H9 (cell line): Measurements from ENCODE around the gene BPIFB2. TPM values are rescaled to one million over a fixed set of nuclear protein-coding genes. Genes with fewer than 3 reads are reported as not detected.
A peak's percentile ranks its signal among the peaks of the same experiment; 100 is the strongest.

ENCODE experiments used
- DNase-seq: peaks from one replicate; pipeline ENCODE4 v3.0.0-alpha.2; 2017
- H2AFZ ChIP-seq: one replicate; pipeline ENCODE4 v1.6.1; 2013; ENCODE audit warnings: mild to moderate bottlenecking, low read length, control low read depth, moderate library complexity
- H2AK5ac ChIP-seq: 2 replicates; pipeline ENCODE4 v1.6.1; 2013; ENCODE audit warnings: low read length, control low read depth, mixed read lengths; ENCODE audit not compliant: insufficient read length
- H2BK120ac ChIP-seq: one replicate; pipeline ENCODE4 v1.6.1; 2013; ENCODE audit warnings: low read depth, mild to moderate bottlenecking, low read length, control low read depth, inconsistent platforms; ENCODE audit not compliant: poor library complexity, severe bottlenecking
- H2BK12ac ChIP-seq: 2 replicates; pipeline ENCODE4 v1.6.1; 2013; ENCODE audit warnings: low read length, control low read depth, mixed read lengths, low read depth; ENCODE audit not compliant: insufficient read length
- H2BK15ac ChIP-seq: 2 replicates; pipeline ENCODE4 v1.6.1; 2013; ENCODE audit warnings: low read depth, low read length, control low read depth
- H2BK20ac ChIP-seq: one replicate; pipeline ENCODE4 v1.6.1; 2013; ENCODE audit warnings: low read depth, mild to moderate bottlenecking, low read length, control low read depth, inconsistent platforms; ENCODE audit not compliant: poor library complexity, severe bottlenecking
- H2BK5ac ChIP-seq: 2 replicates; pipeline ENCODE4 v1.6.1; 2013; ENCODE audit warnings: low read length, control low read depth, mixed read lengths; ENCODE audit not compliant: insufficient read length
- H3K14ac ChIP-seq: 2 replicates; pipeline ENCODE4 v1.6.1; 2013; ENCODE audit warnings: low read length, control low read depth; ENCODE audit not compliant: insufficient read depth
- H3K18ac ChIP-seq: 2 replicates; pipeline ENCODE4 v1.6.1; 2013; ENCODE audit warnings: low read depth, mild to moderate bottlenecking, mixed read lengths, low read length, control low read depth; ENCODE audit not compliant: insufficient read length
- H3K23ac ChIP-seq: 2 replicates; pipeline ENCODE4 v1.6.1; 2013; ENCODE audit warnings: low read length, control low read depth, mixed read lengths, low read depth; ENCODE audit not compliant: insufficient read length
- H3K23me2 ChIP-seq: 2 replicates; pipeline ENCODE4 v1.6.1; 2013; ENCODE audit warnings: low read depth, mild to moderate bottlenecking, mixed read lengths, low read length, control low read depth; ENCODE audit not compliant: insufficient read length, poor library complexity, severe bottlenecking
- H3K27ac ChIP-seq: 2 replicates; pipeline ENCODE4 v1.5.1; 2013; ENCODE audit warnings: low read length, control low read depth, mixed read lengths, low read depth; ENCODE audit not compliant: insufficient read length
- H3K27me3 ChIP-seq: 2 replicates; pipeline ENCODE4 v1.6.1; 2013; ENCODE audit warnings: low read length, control low read depth, inconsistent platforms; ENCODE audit not compliant: insufficient read depth
- H3K4ac ChIP-seq: 2 replicates; pipeline ENCODE4 v1.6.1; 2013; ENCODE audit warnings: low read depth, mild to moderate bottlenecking, control low read depth, inconsistent platforms, low read length, moderate library complexity
- H3K4me1 ChIP-seq: 2 replicates; pipeline ENCODE4 v1.6.1; 2013; ENCODE audit warnings: low read length, control low read depth, inconsistent platforms; ENCODE audit not compliant: insufficient read depth
- H3K4me2 ChIP-seq: 2 replicates; pipeline ENCODE4 v1.6.1; 2013; ENCODE audit warnings: low read length, control low read depth, mixed read lengths; ENCODE audit not compliant: insufficient read length, insufficient read depth
- H3K56ac ChIP-seq: 2 replicates; pipeline ENCODE4 v1.6.1; 2013; ENCODE audit warnings: low read depth, mild to moderate bottlenecking, mixed read lengths, low read length, control low read depth; ENCODE audit not compliant: insufficient read length
- H3K79me1 ChIP-seq: 2 replicates; pipeline ENCODE4 v1.6.1; 2013; ENCODE audit warnings: low read depth, mild to moderate bottlenecking, moderate library complexity, low read length, control low read depth, inconsistent platforms; ENCODE audit not compliant: insufficient read depth, poor library complexity, severe bottlenecking
- H3K79me2 ChIP-seq: 2 replicates; pipeline ENCODE4 v1.6.1; 2013; ENCODE audit warnings: low read length, control low read depth, inconsistent platforms; ENCODE audit not compliant: insufficient read depth
- H3K9ac ChIP-seq: 2 replicates; pipeline ENCODE4 v1.6.1; 2013; ENCODE audit warnings: low read length, control low read depth, mixed read lengths; ENCODE audit not compliant: insufficient read length; ENCODE audit errors: extremely low read depth
- H3K9me3 ChIP-seq: one replicate; pipeline ENCODE4 v1.6.1; 2013; ENCODE audit warnings: low read depth, low read length, inconsistent platforms; ENCODE audit not compliant: control insufficient read depth
- H3T11ph ChIP-seq: one replicate; pipeline ENCODE4 v1.6.1; 2013; ENCODE audit warnings: mild to moderate bottlenecking, low read length, control low read depth, inconsistent platforms
- H4K20me1 ChIP-seq: one replicate; pipeline ENCODE4 v1.6.1; 2013; ENCODE audit not compliant: control insufficient read depth, insufficient read length, insufficient read depth
- H4K5ac ChIP-seq: 2 replicates; pipeline ENCODE4 v1.6.1; 2013; ENCODE audit warnings: low read depth, mild to moderate bottlenecking, mixed read lengths, low read length, control low read depth; ENCODE audit not compliant: insufficient read length
- H4K8ac ChIP-seq: replicated peaks from 2 replicates; pipeline ENCODE4 v1.6.1; 2013; ENCODE audit warnings: low read length, control low read depth, mixed read lengths, low read depth; ENCODE audit not compliant: insufficient read length
- H4K91ac ChIP-seq: 2 replicates; pipeline ENCODE4 v1.6.1; 2013; ENCODE audit warnings: low read depth, mild to moderate bottlenecking, moderate library complexity, mixed read lengths, low read length, control low read depth; ENCODE audit not compliant: insufficient read length
- H3K27ac Mint-ChIP-seq, 3 experiments: 2 replicates in 2 of 3; 3 replicates in 1 of 3; pipeline ENCODE4 v1.8.0; 2020 to 2021; ENCODE audit warnings: mixed read lengths in 3 of 3, mild to moderate bottlenecking in 1 of 3, moderate library complexity in 1 of 3
- H3K27me3 Mint-ChIP-seq: 2 replicates; pipeline ENCODE4 v1.8.0; 2021; ENCODE audit warnings: low read depth, mild to moderate bottlenecking, moderate library complexity, mixed read lengths
- H3K36me3 Mint-ChIP-seq, 3 experiments: 2 replicates in 2 of 3; 3 replicates in 1 of 3; pipeline ENCODE4 v1.8.0; 2020 to 2021; ENCODE audit warnings: low read depth in 3 of 3, mixed read lengths in 3 of 3; ENCODE audit not compliant: insufficient read depth in 1 of 3
- H3K4me1 Mint-ChIP-seq, 2 experiments: 2 replicates each; pipeline ENCODE4 v1.8.0; 2020; ENCODE audit warnings: mixed read lengths in 2 of 2
- H3K4me3 Mint-ChIP-seq, 2 experiments: 2 replicates in 1 of 2; 3 replicates in 1 of 2; pipeline ENCODE4 v1.8.0; 2020 to 2021; ENCODE audit warnings: mild to moderate bottlenecking in 2 of 2, mixed read lengths in 2 of 2, moderate library complexity in 1 of 2
- H3K9me3 Mint-ChIP-seq, 2 experiments: 2 replicates in 1 of 2; 3 replicates in 1 of 2; pipeline ENCODE4 v1.8.0; 2020; ENCODE audit warnings: mild to moderate bottlenecking in 2 of 2, mixed read lengths in 2 of 2, moderate library complexity in 1 of 2
- CTCF ChIP-seq: fragments of 200-600 bp; sonication (generic); conservative IDR thresholded peaks from 3 replicates; pipeline ENCODE4 v1.8.0; 2021; ENCODE audit warnings: antibody characterized with exemption, mild to moderate bottlenecking
- WGBS: extraction: QIAGEN DNeasy Blood & Tissue Kit; methylation state at CpG from one replicate; pipeline ENCODE4 v1.1.7; 2013; ENCODE audit warnings: missing lambda C conversion rate, low lambda C conversion rate, mixed read lengths; ENCODE audit not compliant: insufficient read length; ENCODE audit errors: extremely low coverage; 5-methylcytosine and 5-hydroxymethylcytosine counted together
- total RNA-seq: library from RNA; stranded (reverse); gene quantifications from 2 replicates; pipeline ENCODE4 v1.2.1, GENCODE V29; 2021

The BPIFB2 gene
- total RNA-seq, 1 experiment from 2014 or later: not detected

- Mint-ChIP-seq H3K4me3 (no peak overlapping the region), H3K36me3 (no peaks in the 10 kb centered on the region), H3K9me3 (no peaks in the 10 kb centered on the region), H3K27me3 (peaks cover 4% of the 10 kb centered on the region), H3K4me1 (peaks cover 5 to 6% of the 10 kb centered on the region in 2 experiments; a peak in 1 of 4 replicates), H3K27ac (peak overlapping the region in 2 of 3 experiments; percentile 30 to 62; a peak in 1 of 7 replicates)
- H3K9ac ChIP-seq: no peak overlapping the region
- no peak overlapping the region for H2BK12ac ChIP-seq
- H3K79me1 ChIP-seq: no peaks in the 10 kb centered on the region
- H2BK5ac ChIP-seq: no peak overlapping the region
- H3K18ac ChIP-seq: no peak overlapping the region
- no peak overlapping the region for H2BK120ac ChIP-seq
- no peak overlapping the region for H3K4ac ChIP-seq
- H3K14ac ChIP-seq: no peak overlapping the region
- H4K91ac ChIP-seq: no peak overlapping the region
- no peak for DNase-seq
- H3K23ac ChIP-seq: no peak overlapping the region
- H3K56ac ChIP-seq: no peak overlapping the region
- H2BK20ac ChIP-seq: no peak overlapping the region
- no peak overlapping the region for H4K5ac ChIP-seq
- no peak overlapping the region for H3K27ac ChIP-seq
- no peaks in the 10 kb centered on the region for H3K79me2 ChIP-seq
- no peak overlapping the region for H2AFZ ChIP-seq
- no peaks in the 10 kb centered on the region for H4K20me1 ChIP-seq
- no peak overlapping the region for H4K8ac ChIP-seq
- no peak overlapping the region for H2AK5ac ChIP-seq
- no peak overlapping the region for H3K4me2 ChIP-seq
- no peak overlapping the region for H3T11ph ChIP-seq
- H2BK15ac ChIP-seq: no peak overlapping the region
- no peaks in the 10 kb centered on the region for H3K27me3 ChIP-seq
- no peaks in the 10 kb centered on the region for H3K9me3 ChIP-seq
- no peaks in the 10 kb centered on the region for H3K23me2 ChIP-seq
- H3K4me1 ChIP-seq: no peaks in the 10 kb centered on the region
- no CpG with 5 or more reads among the region's 16 CpGs for WGBS
- TF ChIP-seq CTCF: no peak
These were observed 19.5 kb upstream of the BPIFB2 start for GRCh38 chr20:32988008-32988407.
